PFSK-1 (cell line): ENCODE results near the gene ZC3H4.

ENCODE experiments used
- FOXP2 ChIP-seq: optimal IDR thresholded peaks from 2 replicates; pipeline ENCODE3; 2011; ENCODE audit warnings: borderline replicate concordance, control low read depth, inconsistent platforms; ENCODE audit not compliant: insufficient read depth; ENCODE audit errors: extremely low read length, extremely low read depth
- POLR2AphosphoS5 ChIP-seq: IDR thresholded peaks from 2 replicates; pipeline ENCODE4 v1.6.1; 2012; ENCODE audit warnings: low read depth, mild to moderate bottlenecking, control low read depth, low read length, moderate library complexity
- REST ChIP-seq, 2 experiments: IDR thresholded peaks; 2 replicates each; pipeline versions ENCODE4 v1.6.1 to v1.8.0; 2011 to 2012; ENCODE audit warnings: low read depth in 2 of 2, low read length in 2 of 2, control low read depth in 1 of 2, inconsistent platforms in 1 of 2, mild to moderate bottlenecking in 1 of 2, moderate library complexity in 1 of 2; ENCODE audit not compliant: insufficient read depth in 1 of 2
- SIN3A ChIP-seq: IDR thresholded peaks from 2 replicates; pipeline ENCODE4 v1.6.1; 2012; ENCODE audit warnings: mild to moderate bottlenecking, low read length, moderate library complexity, borderline replicate concordance; ENCODE audit not compliant: insufficient read depth
- TAF1 ChIP-seq: IDR thresholded peaks from 2 replicates; pipeline ENCODE4 v1.6.1; 2012; ENCODE audit warnings: low read length, control low read depth, borderline replicate concordance; ENCODE audit not compliant: insufficient read depth

ZC3H4 gene

GRCh38 chr19:47110521-47111005 is 3.0 kb downstream of the ZC3H4 start:
- TF ChIP-seq FOXP2 (no peak), POLR2AphosphoS5 (peak; percentile 45; the same call in 1 of the 2 replicates), SIN3A (peak; percentile 50; the same call in 1 of the 2 replicates)

DNA sequence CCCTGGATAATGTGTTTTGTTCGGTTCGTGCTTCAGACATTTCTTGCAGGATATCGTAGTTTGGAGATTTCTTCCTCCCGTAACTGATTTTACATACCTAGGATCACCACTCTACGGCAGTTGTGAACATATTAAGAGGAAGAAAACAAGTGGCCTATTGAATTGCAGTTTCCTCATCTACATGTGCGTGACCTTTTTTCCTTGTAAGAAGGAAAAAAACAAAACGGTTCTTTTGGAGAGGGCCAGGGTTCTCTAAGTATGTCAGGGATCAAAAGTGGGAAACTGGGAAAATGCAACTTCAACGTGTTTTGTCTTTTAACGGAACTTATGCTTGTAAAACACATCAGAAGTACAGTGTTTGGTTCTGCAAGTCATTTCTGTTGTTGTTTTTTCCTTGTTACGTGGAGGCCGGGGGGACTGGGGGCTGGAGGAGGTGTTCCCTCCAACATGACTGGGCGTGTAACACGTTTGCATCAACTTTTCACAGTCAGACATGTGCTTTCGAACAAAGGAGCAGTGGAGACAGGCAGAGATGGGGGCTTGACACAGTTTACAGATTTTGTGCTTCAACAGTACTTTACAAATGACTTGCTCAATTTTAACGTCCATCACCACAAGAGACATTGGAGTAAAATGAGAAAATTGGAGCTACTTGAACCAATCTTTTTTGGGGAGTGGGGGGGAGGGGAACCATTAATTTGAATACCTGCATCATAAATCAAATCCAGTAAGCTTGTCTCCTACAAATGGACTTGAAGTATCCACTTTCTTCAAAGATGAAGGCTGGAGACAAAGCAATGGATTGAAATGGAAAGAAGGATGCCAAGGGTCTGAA is 3.8 kb downstream of the ZC3H4 start:
- TF ChIP-seq TAF1 (peak; percentile 55; the same call in 1 of the 2 replicates), SIN3A (0 out of 2 replicates have a peak, but pooled peaks have one; percentile 22), FOXP2 (peak; percentile 44), REST (IDR thresholded peaks at IDR 0.05; ENCODE audit: insufficient read depth in 1 of 2, low read depth in 2 of 2, low read length in 2 of 2) (0 out of 4 replicates have a peak, but pooled peaks of 1 of the 2 experiments have one; percentile 17), POLR2AphosphoS5 (no peak; the same call in 1 of the 2 replicates)

- TF ChIP-seq POLR2AphosphoS5 (no peak; the same call in 1 of the 2 replicates), REST (IDR thresholded peaks at IDR 0.05; ENCODE audit: insufficient read depth in 1 of 2, low read depth in 2 of 2, low read length in 2 of 2) (no peak), FOXP2 (no peak), SIN3A (no peak), TAF1 (no peak)
Measured at GRCh38 chr19:47109177-47109540, 4.4 kb downstream of the ZC3H4 start.

DNA sequence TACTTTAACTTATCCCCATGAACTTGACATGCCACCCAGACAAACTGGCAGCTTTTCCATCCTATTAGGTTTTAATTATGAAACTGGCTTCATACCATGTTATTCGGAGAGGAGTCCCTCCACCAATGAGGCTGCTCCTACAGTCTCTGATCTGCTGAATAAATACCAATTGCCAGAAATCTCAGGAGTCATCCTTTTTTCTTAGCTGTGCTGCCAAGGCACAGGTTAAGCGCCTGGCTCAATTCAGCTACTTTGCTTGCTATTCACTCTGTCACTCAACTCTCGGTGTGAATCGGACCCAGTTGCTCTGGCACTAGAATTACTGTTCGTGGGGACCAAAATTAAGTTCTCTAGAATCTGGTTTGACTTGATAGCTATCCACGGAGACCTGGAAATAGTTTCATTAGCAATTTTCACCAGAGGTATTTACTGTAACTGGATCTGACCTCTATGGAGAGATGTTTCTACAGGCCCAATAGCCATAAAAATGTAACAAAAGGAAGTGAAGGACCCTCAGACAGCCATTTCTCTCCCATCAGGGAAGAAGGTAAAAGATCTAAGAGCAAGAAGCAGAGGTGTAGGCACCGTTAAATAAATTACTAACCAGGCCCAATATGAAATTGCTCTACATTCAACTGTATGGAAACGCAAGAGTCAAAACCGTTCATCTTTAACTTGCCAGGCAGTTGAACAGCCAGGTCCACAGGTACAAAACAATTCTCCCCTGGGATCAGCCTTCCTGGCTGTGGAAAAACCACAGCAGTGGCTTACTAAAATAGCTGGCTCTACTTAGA is 5.4 kb downstream of the ZC3H4 start:
- TF ChIP-seq TAF1 (no peak), REST (IDR thresholded peaks at IDR 0.05; ENCODE audit: insufficient read depth in 1 of 2, low read depth in 2 of 2, low read length in 2 of 2) (no peak), FOXP2 (no peak), SIN3A (no peak), POLR2AphosphoS5 (no peak)

GRCh38 chr19:47107202-47107952 is 6.2 kb downstream of the ZC3H4 start:
- no peak for TF ChIP-seq POLR2AphosphoS5
- TF ChIP-seq SIN3A: no peak
- TF ChIP-seq REST (IDR thresholded peaks at IDR 0.05; ENCODE audit: insufficient read depth in 1 of 2, low read depth in 2 of 2, low read length in 2 of 2): no peak
- TF ChIP-seq TAF1: no peak
- no peak for TF ChIP-seq FOXP2
